Neural crest cell (in vitro differentiated cells): ENCODE results near the gene GAREM2. TPM values are rescaled to one million over a fixed set of nuclear protein-coding genes. Genes with fewer than 3 reads are reported as not detected.
"Not testable (repeated sequence)": the region's sequence is repeated elsewhere in the genome, so short reads cannot be mapped to it uniquely, and the experiment has no call there.

Source experiments
- DNase-seq: peaks from one replicate; pipeline ENCODE4 v3.0.0; 2021; ENCODE audit warnings: low read depth, mixed read lengths, low spot score
- H3K27ac Mint-ChIP-seq: one replicate; pipeline ENCODE4 v1.8.0; 2021; ENCODE audit warnings: mild to moderate bottlenecking, mixed read lengths; ENCODE audit not compliant: unreplicated experiment
- H3K27me3 Mint-ChIP-seq: 2 replicates; pipeline ENCODE4 v1.8.0; 2021; ENCODE audit warnings: low read depth, mild to moderate bottlenecking, mixed read lengths
- H3K36me3 Mint-ChIP-seq: 2 replicates; pipeline ENCODE4 v1.8.0; 2021; ENCODE audit warnings: low read depth, mild to moderate bottlenecking, mixed read lengths
- H3K4me1 Mint-ChIP-seq: 2 replicates; pipeline ENCODE4 v1.8.0; 2021; ENCODE audit warnings: mixed read lengths
- H3K4me3 Mint-ChIP-seq: one replicate; pipeline ENCODE4 v1.8.0; 2021; ENCODE audit warnings: mild to moderate bottlenecking, mixed read lengths
- H3K9me3 Mint-ChIP-seq: 2 replicates; pipeline ENCODE4 v1.8.0; 2021; ENCODE audit warnings: mixed read lengths
- total RNA-seq: library from RNA; stranded (reverse); gene quantifications from 2 replicates; pipeline ENCODE4 v1.2.1, GENCODE V29; 2021
- TF ChIP-seq, protein P1 (sequence below): fragments of 200-600 bp; sonication (generic); conservative IDR thresholded peaks from 2 replicates; pipeline ENCODE4 v1.5.0; 2021; ENCODE audit warnings: antibody characterized with exemption, mild to moderate bottlenecking

The GAREM2 gene
- total RNA-seq, 1 donor from 2014 or later = 21.8 TPM

DNA sequence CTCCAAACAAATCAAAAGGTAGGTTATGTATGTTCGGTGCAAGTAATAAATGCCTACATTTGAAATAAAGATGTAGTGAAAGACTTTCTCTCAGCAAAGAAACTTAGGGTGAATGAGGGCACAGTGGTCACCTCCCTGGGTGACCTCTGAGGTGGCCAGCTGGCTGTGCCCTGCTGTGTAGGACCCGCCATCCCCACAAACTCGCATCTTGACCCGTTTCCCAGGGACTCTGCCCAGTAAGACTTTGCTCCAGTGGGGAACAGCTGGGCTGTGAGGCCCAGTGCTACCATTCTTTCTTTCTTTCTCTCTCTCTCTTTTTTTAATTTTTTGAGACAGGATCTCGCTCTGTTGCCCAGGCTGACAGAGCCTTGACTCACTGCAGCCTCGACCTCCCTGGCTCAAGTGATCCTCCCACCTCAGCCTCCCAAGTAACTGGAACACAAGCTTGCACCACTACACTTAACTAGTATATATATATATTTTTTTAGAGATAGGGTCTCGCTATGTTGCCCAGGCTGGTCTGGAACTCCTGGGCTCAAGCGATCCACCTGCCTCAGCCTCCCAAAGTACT, 8.2 kb upstream of the GAREM2 start:
- H3K36me3 Mint-ChIP-seq = no peaks in the 10 kb centered on the region
- DNase-seq = no peak
- no peaks in the 10 kb centered on the region for H3K4me1 Mint-ChIP-seq
- no peaks in the 10 kb centered on the region for H3K9me3 Mint-ChIP-seq
- H3K27me3 Mint-ChIP-seq = no peaks in the 10 kb centered on the region
- TF ChIP-seq, protein P1, sequence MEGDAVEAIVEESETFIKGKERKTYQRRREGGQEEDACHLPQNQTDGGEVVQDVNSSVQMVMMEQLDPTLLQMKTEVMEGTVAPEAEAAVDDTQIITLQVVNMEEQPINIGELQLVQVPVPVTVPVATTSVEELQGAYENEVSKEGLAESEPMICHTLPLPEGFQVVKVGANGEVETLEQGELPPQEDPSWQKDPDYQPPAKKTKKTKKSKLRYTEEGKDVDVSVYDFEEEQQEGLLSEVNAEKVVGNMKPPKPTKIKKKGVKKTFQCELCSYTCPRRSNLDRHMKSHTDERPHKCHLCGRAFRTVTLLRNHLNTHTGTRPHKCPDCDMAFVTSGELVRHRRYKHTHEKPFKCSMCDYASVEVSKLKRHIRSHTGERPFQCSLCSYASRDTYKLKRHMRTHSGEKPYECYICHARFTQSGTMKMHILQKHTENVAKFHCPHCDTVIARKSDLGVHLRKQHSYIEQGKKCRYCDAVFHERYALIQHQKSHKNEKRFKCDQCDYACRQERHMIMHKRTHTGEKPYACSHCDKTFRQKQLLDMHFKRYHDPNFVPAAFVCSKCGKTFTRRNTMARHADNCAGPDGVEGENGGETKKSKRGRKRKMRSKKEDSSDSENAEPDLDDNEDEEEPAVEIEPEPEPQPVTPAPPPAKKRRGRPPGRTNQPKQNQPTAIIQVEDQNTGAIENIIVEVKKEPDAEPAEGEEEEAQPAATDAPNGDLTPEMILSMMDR = no peak
- H3K27ac Mint-ChIP-seq = no peak overlapping the region
- H3K4me3 Mint-ChIP-seq = no peak overlapping the region

DNA sequence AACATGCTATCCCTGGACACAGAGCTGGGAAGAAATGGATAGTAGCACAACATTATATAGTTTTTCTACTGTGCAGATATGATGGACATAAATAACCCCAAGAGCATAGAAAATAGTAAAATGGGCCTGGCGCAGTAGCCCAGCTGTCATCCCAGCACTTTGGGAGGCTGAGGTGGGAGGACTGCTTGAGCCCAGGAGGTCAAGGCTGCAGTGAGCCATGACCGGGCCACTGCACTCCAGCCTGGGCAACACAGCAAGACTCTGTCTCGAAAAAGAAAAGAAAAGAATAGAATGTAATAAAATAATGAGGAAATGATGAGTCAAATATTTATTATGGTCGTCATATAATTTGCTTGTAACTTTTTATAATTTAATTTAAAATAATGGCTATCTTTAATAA, 7.5 kb upstream of the GAREM2 start:
- Mint-ChIP-seq H3K36me3 (no peaks in the 10 kb centered on the region), H3K9me3 (no peaks in the 10 kb centered on the region), H3K4me1 (no peaks in the 10 kb centered on the region), H3K27me3 (no peaks in the 10 kb centered on the region), H3K27ac (no peak overlapping the region), H3K4me3 (no peak overlapping the region)
- DNase-seq = no peak
- TF ChIP-seq, protein P1 = no peak

DNA sequence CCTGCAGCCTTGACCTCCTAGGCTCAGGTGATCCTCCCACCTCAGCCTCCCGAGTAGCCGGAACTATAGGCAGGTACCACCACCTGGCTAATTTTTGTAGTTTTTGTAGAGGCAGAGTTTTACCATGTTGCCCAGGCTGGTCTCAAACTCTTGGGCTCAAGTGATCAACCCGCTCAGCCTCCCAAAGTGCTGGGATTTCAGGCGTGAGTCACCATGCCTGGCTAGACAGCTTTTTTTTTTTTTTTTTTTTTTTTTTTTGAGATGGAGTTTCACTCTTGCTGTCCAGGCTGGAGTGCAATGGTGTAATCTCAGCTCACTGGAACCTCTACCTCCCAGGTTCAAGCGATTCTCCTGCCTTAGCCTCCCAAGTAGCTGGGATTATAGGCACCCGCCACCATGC, 6.3 kb upstream of the GAREM2 start:
- not testable (repeated sequence) for H3K27ac Mint-ChIP-seq, H3K27me3 Mint-ChIP-seq, H3K4me1 Mint-ChIP-seq, H3K4me3 Mint-ChIP-seq, H3K9me3 Mint-ChIP-seq, DNase-seq, H3K36me3 Mint-ChIP-seq

GRCh38 chr2:26168785-26169184, 4.1 kb upstream of the GAREM2 start:
- TF ChIP-seq, protein P1 = no peak
- Mint-ChIP-seq H3K4me1 (peaks cover 4% of the 10 kb centered on the region), H3K4me3 (no peak overlapping the region), H3K27ac (no peak overlapping the region), H3K9me3 (no peaks in the 10 kb centered on the region), H3K36me3 (no peaks in the 10 kb centered on the region), H3K27me3 (peaks cover 18% of the 10 kb centered on the region)
- no peak for DNase-seq

DNA sequence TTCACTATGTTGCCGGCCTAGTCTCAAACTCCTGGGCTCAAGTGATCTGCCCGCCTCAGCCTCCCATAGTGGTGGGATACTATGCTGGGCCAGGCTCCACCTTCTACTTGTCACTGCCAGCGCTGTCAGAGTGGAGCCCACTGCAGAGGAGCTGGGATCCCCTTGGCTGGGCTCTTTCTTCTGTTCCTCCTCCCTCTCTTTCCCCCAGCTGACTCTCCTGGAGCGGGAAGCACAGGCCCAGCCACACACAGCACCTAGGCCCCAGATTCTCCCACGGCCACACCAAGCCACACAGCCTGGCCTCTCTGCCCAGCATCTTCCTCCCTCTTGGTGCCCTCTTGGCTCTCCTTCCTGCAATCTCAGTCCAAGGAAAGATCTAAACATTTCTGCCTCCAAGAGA, 3.7 kb upstream of the GAREM2 start:
- DNase-seq = no peak
- Mint-ChIP-seq H3K9me3 (no peaks in the 10 kb centered on the region), H3K4me3 (no peak overlapping the region), H3K27ac (no peak overlapping the region), H3K4me1 (peaks cover 6% of the 10 kb centered on the region), H3K27me3 (peaks cover 19% of the 10 kb centered on the region), H3K36me3 (no peaks in the 10 kb centered on the region)
- TF ChIP-seq, protein P1 = no peak

- TF ChIP-seq, protein P1 = no peak
- H3K9me3 Mint-ChIP-seq = no peaks in the 10 kb centered on the region
- H3K27ac Mint-ChIP-seq = no peak overlapping the region
- peaks cover 25% of the 10 kb centered on the region for H3K27me3 Mint-ChIP-seq
- peaks cover 12% of the 10 kb centered on the region for H3K4me1 Mint-ChIP-seq
- no peak for DNase-seq
- no peaks in the 10 kb centered on the region for H3K36me3 Mint-ChIP-seq
- H3K4me3 Mint-ChIP-seq = peak overlapping the region; percentile 53
Observed at GRCh38 chr2:26169681-26170414, 3.0 kb upstream of the GAREM2 start.
